GM19455 (cell line): ENCODE data around the gene HOMER2.
"Not testable (repeated sequence)": the region's sequence is repeated elsewhere in the genome, so short reads cannot be mapped to it uniquely, and the experiment has no call there.

ENCODE experiments used
- ATAC-seq: cut with Tn5 transposase; IDR thresholded peaks from one replicate; pipeline ENCODE4 v1.9.1; 2021; ENCODE audit not compliant: unreplicated experiment

Gene HOMER2

DNA sequence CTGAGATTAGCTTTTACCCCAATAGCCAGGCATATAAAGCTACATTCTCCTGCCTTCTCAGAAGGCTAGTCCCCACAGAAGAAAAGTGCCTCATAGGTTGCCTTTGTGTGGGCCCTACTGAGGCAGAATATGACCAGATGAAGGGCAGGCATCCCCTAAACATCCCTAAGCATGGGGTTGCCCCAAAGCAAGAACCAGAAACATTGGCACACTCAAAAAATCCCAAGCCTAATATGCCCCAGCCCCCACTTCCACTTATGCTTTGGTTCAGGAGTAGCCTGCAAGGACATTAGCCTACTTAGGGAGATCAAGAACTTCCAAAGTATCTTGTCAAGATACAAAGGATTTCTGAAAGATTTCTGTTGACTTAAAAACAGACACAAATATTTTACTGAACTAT lies 113.4 kb downstream of the HOMER2 start:
- ATAC-seq: no peak

DNA sequence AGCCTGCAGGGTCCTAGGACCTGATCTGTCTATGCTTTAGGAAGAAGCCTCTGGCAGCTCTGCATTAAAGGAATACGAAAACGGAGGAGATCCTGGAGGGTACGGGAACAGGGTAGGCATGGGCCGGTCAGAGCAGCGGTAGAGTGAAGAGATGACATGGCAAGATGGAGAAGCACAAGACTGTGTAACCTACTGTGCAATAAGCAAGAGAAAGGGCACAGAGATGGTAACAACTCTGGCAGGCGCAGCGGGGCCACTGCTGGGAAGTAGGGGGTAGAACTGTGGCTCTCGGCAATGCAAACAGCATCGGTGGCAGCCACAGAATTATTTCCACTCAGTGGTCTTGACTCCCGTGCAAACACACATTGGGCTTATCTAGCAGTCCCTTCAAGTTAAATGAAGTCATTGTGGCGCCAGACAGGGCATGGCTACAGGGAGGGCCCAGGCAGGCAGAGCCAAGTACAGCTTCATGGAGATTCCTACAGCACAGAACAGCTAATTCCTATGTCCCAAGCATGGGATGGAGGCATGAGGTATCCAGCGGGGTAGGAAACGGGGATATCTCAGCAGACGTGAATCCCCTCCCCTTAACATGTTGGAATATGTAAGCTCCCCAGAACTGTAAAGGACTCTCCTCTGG lies 114.3 kb downstream of the HOMER2 start:
- ATAC-seq: no peak

DNA sequence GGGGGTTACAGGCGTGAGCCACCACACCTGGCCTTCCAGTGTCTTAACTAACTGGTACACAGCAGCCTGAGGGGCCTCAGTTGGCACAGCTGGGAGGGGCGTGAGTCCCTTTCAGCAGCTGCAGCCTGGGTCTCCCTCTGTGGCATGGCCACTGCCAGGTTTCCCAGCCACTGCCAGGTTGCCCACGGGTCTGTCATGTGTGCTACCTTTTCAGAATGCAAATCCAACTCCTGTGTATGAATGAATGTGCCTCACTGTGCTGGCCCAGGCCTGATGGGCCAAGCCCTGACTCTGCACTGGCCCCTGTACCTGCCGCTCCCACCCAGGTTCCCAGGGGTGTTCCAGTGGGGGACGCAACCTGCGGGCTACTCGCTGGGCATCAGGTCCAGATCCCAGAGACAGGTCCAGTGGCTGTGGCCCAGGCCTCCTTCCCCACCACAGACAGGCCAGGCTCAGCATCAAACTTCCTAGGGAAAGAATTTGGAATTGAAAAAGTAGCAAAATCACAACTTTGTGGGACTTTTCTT lies 117.1 kb downstream of the HOMER2 start:
- no peak for ATAC-seq

GRCh38 chr15:82833362-82833682 lies 119.2 kb downstream of the HOMER2 start:
- no peak for ATAC-seq

DNA sequence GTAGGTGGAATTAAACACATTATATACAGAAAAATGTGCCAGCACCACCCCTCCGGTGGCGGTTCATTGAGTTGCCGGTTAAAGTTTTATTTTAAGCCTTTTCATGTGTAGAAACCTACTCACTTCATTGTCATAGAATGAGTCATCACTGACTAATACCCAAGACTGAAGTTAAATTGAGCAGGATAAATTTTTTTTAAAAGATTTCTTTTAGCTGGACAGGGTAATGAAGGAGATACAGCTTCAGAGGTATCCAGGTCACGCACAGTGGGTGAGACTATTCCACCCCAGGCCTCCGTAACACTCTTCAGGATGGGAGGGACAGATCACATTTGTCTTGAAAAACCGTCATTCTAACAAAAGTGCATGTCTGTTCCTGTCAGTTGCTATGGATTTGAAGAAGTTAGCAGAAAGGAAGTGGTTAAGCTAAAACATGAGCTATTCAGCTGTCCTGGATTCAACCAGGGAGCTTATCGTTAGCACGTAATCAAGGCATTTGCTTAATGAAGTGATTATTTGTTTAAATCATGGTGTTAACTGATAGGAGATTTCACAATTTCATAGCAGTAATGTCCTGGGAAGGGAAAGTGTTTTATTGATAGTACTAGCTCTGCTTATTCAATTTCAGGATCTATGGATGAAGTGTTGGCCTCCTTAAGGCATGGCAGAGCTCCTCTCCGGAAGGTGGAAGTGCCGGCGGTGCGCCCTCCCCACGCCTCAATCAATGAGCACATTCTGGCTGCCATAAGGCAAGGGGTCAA lies 119.7 kb downstream of the HOMER2 start:
- ATAC-seq: peak; percentile 87

DNA sequence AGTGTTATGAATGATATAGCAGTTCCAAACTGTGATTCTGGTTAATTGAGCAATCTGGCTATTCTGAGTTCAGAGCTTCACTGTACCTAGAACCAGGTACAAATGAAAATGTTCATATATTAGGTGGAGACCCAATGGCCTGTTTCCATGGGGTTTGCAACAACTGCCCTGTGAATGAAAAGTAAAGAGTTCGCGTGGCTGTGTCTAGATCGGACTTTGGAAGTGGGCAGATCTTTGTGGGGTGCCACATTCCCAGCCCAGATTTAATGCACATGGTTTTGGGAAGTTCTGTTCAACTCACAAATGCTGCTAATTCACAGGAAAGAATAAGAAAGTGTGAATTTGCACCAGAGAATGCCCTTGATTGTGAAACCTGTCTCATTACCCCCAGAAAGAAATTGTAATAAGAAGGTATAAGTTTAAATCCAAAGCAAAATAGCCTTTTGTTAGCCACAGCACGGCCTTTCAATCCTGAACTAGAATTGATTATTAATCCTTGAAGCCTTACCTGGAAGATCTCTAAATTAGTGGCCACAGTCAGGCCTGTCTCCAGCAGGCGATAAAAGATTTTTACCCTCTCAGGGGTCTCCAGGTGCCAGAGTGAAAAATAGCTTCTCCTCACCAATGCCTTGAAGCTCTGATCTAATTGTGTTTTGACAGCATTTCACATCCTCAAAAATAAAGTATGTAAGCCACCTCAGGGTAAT lies 120.5 kb downstream of the HOMER2 start:
- no peak for ATAC-seq

DNA sequence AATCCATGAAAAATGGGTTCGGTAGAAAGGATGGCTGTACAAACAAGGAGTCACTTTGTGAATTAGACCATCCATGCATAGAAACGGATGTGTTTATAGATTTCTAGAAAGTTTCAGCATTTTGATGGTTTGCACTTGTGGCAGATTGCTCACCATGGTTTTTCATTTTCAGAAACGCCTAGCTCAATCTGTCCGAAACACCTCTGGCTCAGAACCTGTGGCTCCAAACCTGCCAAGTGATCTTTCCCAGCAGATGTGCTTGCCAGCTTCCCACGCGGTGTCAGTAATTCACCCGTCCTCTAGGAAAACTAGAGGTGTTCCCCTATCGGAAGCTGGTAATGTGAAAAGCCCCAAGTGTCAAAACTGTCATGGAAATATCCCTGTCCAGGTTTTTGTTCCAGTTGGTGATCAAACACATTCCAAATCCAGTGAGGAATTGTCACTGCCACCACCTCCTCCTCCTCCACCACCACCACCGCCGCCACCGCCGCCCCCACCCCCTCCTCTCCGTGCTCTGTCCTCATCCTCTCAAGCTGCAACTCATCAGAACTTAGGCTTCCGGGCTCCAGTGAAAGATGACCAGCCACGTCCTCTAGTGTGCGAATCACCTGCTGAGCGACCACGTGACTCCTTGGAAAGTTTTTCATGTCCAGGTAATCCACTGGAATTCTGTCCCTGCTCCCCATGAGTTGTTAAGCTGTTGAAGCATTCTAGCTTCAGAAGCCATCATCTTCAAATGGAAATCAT lies 121.9 kb downstream of the HOMER2 start:
- no peak for ATAC-seq

DNA sequence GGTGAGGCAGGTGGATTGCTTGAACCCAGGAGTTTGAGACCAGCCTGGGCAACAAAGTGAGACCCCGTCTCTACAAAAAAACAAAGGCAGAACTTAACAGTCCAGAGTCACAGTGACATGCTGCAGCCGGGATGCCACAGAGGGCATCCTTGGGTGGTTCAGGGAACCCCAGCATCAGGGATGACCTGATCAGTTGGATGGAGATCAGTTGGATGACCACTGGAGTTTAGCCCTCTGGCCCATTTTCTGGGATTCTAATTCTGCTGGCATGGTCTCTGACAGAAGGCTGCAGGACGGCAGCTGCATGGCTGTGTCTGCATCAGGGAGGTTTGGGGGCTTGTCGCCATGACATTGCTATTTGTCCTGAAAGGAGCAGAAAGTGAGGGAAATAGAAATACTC lies 123.3 kb downstream of the HOMER2 start:
- no peak for ATAC-seq

- no peak for ATAC-seq
These were observed 124.4 kb downstream of the HOMER2 start for GRCh38 chr15:82828075-82828474.

DNA sequence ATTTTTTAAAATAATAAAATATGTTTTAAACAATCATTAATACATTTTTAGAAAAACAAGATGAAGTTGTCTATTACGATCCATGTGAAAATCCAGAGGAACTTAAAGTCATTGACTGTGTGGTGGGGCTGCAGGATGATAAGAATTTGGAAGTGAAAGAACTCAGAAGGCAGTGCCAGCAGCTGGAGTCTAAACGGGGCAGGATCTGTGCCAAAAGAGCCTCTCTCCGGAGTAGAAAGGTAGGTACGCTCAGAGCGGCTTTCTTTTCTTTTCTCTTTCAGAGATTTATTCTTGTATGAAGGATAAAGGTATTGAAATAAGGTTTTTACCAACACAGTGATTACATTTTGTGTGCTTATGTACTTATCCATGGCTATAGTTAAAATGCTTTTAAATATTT lies 129.5 kb downstream of the HOMER2 start:
- no peak for ATAC-seq

DNA sequence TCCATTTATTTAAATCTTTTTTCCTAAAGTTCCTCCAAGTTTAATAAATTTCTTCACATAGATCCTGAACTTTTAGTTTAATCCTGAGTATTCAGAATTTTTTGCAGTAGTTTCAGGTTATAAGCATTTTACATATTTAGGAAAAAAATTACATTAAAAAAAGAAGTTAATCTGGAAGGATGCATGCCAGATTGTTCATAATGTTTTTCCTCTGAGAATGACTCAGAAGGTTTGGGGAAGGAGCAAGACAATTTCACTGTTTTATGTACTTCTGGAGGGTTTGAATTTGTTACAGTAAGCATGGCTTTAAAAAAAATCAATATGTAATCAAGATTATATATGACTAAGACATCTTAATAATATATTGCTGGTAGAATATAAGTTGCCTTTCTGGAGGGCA lies 130.7 kb downstream of the HOMER2 start:
- ATAC-seq: not testable (repeated sequence)

- not testable (repeated sequence) for ATAC-seq
These were observed 131.1 kb downstream of the HOMER2 start for GRCh38 chr15:82821396-82821795.

GRCh38 chr15:82820128-82820527 lies 132.4 kb downstream of the HOMER2 start:
- no peak for ATAC-seq

DNA sequence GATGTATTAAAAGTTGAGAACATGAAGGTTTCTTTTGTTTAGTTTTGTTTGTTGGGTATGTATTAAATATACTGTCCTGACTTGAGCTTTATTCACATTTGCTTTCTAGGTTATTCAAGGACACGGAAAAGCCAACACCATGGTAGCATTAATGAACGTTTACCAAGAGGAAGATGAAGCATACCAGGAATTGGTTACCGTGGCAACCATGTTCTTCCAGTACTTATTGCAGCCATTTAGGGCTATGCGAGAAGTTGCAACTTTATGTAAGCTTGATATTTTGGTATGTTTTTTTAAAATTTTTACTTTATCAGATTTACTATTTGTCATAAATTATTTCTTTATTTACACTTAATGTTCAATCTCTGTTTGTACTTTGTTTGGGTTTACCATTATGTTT lies 139.5 kb downstream of the HOMER2 start:
- ATAC-seq: no peak

GRCh38 chr15:82810890-82811426 lies 141.6 kb downstream of the HOMER2 start:
- no peak for ATAC-seq

DNA sequence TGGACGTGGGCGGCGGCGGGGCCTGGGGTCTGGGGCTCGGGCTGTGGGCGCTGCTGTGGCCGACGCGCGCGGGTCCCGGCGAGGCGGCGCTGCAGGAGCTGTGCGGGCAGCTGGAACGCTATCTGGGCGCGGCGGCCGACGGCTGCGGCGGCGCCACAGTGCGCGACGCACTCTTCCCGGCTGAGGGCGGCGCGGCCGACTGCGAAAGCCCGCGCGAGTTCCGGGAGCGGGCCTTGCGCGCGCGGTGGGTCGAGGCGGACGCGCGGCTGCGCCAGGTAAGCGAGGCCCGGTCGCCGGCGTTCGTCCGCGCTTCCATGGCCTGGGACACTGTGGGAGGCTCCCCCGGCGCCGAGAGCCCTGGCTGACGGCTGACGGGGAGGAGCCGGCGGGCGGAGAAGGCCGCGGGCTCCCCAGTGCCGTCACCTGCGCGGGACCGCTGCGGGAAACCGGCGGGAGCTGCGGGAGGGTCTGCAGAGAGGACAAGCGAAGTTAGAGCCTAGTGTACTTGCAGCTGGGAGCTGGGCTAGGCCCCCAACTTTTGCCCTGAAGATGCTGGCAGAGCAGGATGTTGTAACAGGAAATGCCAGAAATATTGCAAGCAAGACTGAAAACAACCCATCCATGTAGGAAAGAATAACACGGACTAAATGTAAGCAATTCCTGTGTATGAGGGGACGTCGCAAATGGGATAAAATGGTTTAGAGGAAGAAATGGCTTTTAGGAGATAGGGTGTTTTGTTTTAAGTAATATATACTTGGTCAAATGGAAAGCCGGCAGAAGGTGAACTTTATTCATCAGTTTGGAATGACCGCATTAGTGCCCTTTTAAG lies 142.2 kb downstream of the HOMER2 start:
- ATAC-seq: peak; percentile 29

DNA sequence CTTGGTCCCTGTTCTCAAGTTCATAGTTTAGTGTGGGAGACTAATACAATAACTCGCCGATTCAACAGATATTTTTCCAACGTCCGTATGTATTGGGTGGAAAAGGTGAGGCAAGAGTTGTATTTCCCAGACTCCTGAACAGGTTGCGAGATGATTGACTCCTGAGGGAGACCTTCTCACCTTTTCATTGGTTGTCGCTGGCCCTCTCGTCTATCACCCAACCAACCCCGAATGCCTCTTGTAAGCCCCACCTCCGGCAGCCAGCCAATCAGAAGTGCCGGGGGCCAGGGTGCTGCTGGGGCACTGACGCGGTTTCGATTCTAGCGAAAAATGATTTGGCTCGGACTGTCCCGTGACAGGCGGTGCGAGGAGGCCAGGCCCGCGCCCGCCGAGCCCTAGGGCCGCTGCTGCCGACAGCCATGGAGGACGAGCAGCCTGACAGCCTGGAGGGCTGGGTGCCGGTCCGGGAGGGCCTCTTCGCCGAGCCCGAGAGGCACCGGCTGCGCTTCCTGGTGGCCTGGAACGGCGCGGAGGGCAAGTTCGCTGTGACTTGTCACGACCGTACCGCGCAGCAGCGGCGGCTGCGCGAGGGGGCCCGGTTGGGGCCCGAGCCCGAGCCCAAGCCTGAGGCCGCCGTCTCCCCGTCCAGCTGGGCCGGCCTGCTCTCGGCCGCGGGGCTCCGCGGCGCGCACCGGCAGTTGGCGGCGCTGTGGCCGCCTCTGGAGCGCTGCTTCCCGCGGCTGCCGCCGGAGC lies 143.0 kb downstream of the HOMER2 start, which contains the start of gene WHAMM:
TSS of gene WHAMM (plus strand) at position 321 of the 753 bp plus-strand sequence. CDS start at position 420, 99 bp downstream.
- peak; percentile 89 for ATAC-seq

DNA sequence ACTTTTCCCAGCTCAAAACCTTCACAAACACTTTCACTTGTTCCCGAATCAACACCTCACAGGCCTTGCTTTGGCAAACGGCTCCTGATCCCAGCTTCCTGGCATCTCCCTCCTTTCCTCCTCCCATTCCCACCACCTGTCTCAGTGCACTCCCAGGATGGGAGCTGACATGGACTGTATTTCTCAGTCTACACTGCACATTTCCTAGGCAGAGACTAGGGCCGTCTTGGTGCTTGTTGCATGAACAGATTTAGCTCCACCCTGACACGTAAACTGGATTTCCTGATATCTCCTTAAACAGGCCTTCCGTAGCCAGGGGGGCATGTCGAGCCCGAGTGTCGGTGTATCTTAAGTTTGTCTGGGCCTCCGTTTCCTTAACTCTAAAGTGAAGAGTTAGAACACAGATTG lies 143.9 kb downstream of the HOMER2 start:
- ATAC-seq: no peak

DNA sequence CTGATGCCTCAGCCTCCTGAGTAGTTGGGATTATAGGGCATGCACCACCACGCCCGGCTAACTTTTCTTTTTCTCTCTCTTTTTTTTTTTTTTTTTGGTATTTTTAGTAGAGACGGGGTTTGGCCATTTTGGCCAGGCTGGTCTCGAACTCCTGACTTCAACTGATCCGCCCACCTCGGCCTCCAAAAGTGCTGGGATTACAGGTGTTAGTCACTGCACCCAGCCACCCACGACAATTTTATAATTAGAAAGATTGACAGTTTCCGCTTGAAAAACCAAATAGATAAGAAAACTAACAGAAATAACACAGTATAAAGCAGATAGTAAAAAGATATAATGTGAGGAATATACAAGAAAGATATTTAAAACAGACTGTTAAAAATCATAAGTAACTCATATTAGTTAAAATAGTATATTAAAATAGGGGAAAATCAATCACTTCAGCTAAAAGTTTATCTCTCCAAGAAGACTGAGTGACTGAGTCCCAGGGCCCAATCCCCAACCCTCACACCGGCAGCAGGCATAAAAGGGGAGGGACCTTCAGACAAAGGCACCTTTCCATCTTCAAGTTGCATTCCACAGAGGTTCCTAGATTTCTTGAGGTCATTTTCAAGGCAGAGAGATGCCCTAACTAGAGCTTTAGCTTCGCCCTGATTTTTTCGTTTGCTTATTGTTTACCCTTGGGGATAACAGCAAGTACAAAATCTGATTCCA lies 144.4 kb downstream of the HOMER2 start:
- no peak for ATAC-seq
